HG03280 (cell line): ENCODE results near the gene ADAT1.
A peak's percentile ranks its signal among the peaks of the same experiment; 100 is the strongest.

Experiments used
- ATAC-seq: cut with Tn5 transposase; IDR thresholded peaks from one replicate; pipeline ENCODE4 v1.9.1; 2021; ENCODE audit warnings: mild to moderate bottlenecking, moderate library complexity; ENCODE audit not compliant: unreplicated experiment

The ADAT1 gene

GRCh38 chr16:75622761-75623605 is at the start of gene ADAT1:
Gene ADAT1, minus strand, starts transcription at chr16:75623281. Its CDS starts 2,482 bp downstream, at chr16:75620799.
- peak; percentile 95 for ATAC-seq

GRCh38 chr16:75667503-75667902 is 44.4 kb upstream of the ADAT1 start:
- ATAC-seq, result no peak

- ATAC-seq, result no peak
Measured at GRCh38 chr16:75660726-75661302, 37.7 kb upstream of the ADAT1 start.

GRCh38 chr16:75660321-75660720 is 37.2 kb upstream of the ADAT1 start:
- no peak for ATAC-seq

GRCh38 chr16:75658175-75658574 is 35.1 kb upstream of the ADAT1 start:
- ATAC-seq, result no peak

- ATAC-seq, result no peak
Measured at GRCh38 chr16:75653922-75654321, 30.8 kb upstream of the ADAT1 start.

- peak; percentile 35 for ATAC-seq
Measured at GRCh38 chr16:75648265-75649076, 25.4 kb upstream of the ADAT1 start.

- ATAC-seq, result peak; percentile 84
Measured at GRCh38 chr16:75647492-75648264, 24.6 kb upstream of the ADAT1 start, which contains the start of the genes KARS1 and TERF2IP. Gene KARS1, minus strand, starts transcription at chr16:75647665. Its CDS starts 26 bp downstream, at chr16:75647639. Gene TERF2IP, plus strand, starts transcription at chr16:75647773. Its CDS starts 110 bp downstream, at chr16:75647883.

- ATAC-seq, result peak; percentile 1
Measured at GRCh38 chr16:75647112-75647491, 24.0 kb upstream of the ADAT1 start.

- no peak for ATAC-seq
Measured at GRCh38 chr16:75644240-75645012, 21.3 kb upstream of the ADAT1 start.

GRCh38 chr16:75640598-75640997 is 17.5 kb upstream of the ADAT1 start:
- no peak for ATAC-seq

- no peak for ATAC-seq
Measured at GRCh38 chr16:75635036-75635435, 12.0 kb upstream of the ADAT1 start.

- no peak for ATAC-seq
Measured at GRCh38 chr16:75632857-75633256, 9.8 kb upstream of the ADAT1 start.

- ATAC-seq, result no peak
Measured at GRCh38 chr16:75630052-75630451, 7.0 kb upstream of the ADAT1 start.

- no peak for ATAC-seq
Measured at GRCh38 chr16:75629132-75629531, 6.1 kb upstream of the ADAT1 start.

GRCh38 chr16:75628351-75628750 is 5.3 kb upstream of the ADAT1 start:
- no peak for ATAC-seq

- no peak for ATAC-seq
Measured at GRCh38 chr16:75627851-75628250, 4.8 kb upstream of the ADAT1 start.

- no peak for ATAC-seq
Measured at GRCh38 chr16:75626806-75627205, 3.7 kb upstream of the ADAT1 start.

- no peak for ATAC-seq
Measured at GRCh38 chr16:75624921-75625334, 1.8 kb upstream of the ADAT1 start.

GRCh38 chr16:75621170-75621477 is 2.0 kb downstream of the ADAT1 start:
- ATAC-seq, result no peak
